K562 (cell line): ENCODE data around the gene TRMT1. TPM values are rescaled to one million over a fixed set of nuclear protein-coding genes. Genes with fewer than 3 reads are reported as not detected.
A peak's percentile ranks its signal among the peaks of the same experiment; 100 is the strongest.

ENCODE experiments used
- ATF1 ChIP-seq, 2 experiments: fragments of 450-650 bp in 1 of 2; IDR thresholded peaks; 2 replicates each; pipeline ENCODE4 v1.6.1; 2016; ENCODE audit warnings: missing compliant biosample characterization in 1 of 2, missing genetic modification characterization in 1 of 2
- ERF ChIP-seq: fragments of 450-650 bp; formaldehyde crosslinking; IDR thresholded peaks from 2 replicates; pipeline ENCODE4 v1.4.0; 2020; ENCODE audit warnings: mild to moderate bottlenecking, mixed read lengths
- ETV5 ChIP-seq: sonication (generic); formaldehyde crosslinking; IDR thresholded peaks from 2 replicates; pipeline ENCODE4 v1.4.0; 2020; ENCODE audit warnings: low read depth, mild to moderate bottlenecking, missing genetic modification reagents
- HDAC2 ChIP-seq: fragments of 450-650 bp; IDR thresholded peaks from 2 replicates; pipeline ENCODE4 v1.6.1; 2016; ENCODE audit warnings: mild to moderate bottlenecking
- MAFF ChIP-seq: IDR thresholded peaks from 2 replicates; pipeline ENCODE4 v1.6.1; 2012; ENCODE audit warnings: low read length, improper control_type of control experiment
- MCM3 ChIP-seq: fragments of 450-650 bp; IDR thresholded peaks from 2 replicates; pipeline ENCODE4 v1.6.1; 2016
- NR1H2 ChIP-seq: sonication (generic); formaldehyde crosslinking; IDR thresholded peaks from 2 replicates; pipeline ENCODE4 v1.4.0; 2020; ENCODE audit warnings: mild to moderate bottlenecking, missing genetic modification reagents
- NR2C2 ChIP-seq, 2 experiments: fragments of 200-800 bp in 1 of 2; sonication (Bioruptor generic) in 1 of 2; sonication (generic) in 1 of 2; formaldehyde crosslinking in 1 of 2; IDR thresholded peaks; 2 replicates each; pipeline versions ENCODE4 v1.6.1 to v1.8.0; 2016 to 2022; ENCODE audit warnings: mild to moderate bottlenecking in 1 of 2, missing compliant biosample characterization in 1 of 2, missing genetic modification characterization in 1 of 2, missing genetic modification reagents in 1 of 2
- NUFIP1 ChIP-seq: fragments of 450-650 bp; IDR thresholded peaks from 2 replicates; pipeline ENCODE4 v1.6.1; 2018; ENCODE audit not compliant: partially characterized antibody
- TAF1 ChIP-seq: IDR thresholded peaks from 2 replicates; pipeline ENCODE4 v1.6.1; 2011; ENCODE audit warnings: mild to moderate bottlenecking, low read length, moderate library complexity; ENCODE audit not compliant: insufficient read depth, control insufficient read depth, severe bottlenecking; ENCODE audit errors: extremely low read depth
- TCF7L2 ChIP-seq: fragments of 150-350 bp; IDR thresholded peaks from 2 replicates; pipeline ENCODE4 v1.6.1; 2016; ENCODE audit warnings: low read depth, mild to moderate bottlenecking, low read length, moderate library complexity
- XRCC5 ChIP-seq: fragments of 200-400 bp; formaldehyde crosslinking; IDR thresholded peaks from 2 replicates; pipeline ENCODE4 v1.6.1; 2017; ENCODE audit warnings: low read depth, mild to moderate bottlenecking, low read length
- ZBTB8A ChIP-seq: fragments of 450-650 bp; IDR thresholded peaks from 2 replicates; pipeline ENCODE4 v1.6.1; 2018; ENCODE audit warnings: mild to moderate bottlenecking, moderate library complexity; ENCODE audit not compliant: partially characterized antibody
- ZFPM2 ChIP-seq: fragments of 250-450 bp; sonication (Bioruptor Pico); IDR thresholded peaks from 2 replicates; pipeline ENCODE4 v1.5.1; 2022; ENCODE audit warnings: mild to moderate bottlenecking
- ZNF444 ChIP-seq: fragments of 250-450 bp; sonication (Bioruptor Pico); IDR thresholded peaks from 2 replicates; pipeline ENCODE4 v1.4.0; 2020; ENCODE audit warnings: mild to moderate bottlenecking, moderate library complexity
- ZNF583 ChIP-seq: fragments of 250-450 bp; sonication (Bioruptor Pico); IDR thresholded peaks from 2 replicates; pipeline ENCODE4 v1.4.0; 2020
- polyA plus RNA-seq, 8 experiments: library from polyadenylated mRNA; depleted of rRNA in 4 of 8; stranded (reverse) in 5 of 8; unstranded in 3 of 8; fragments of >200 nt; fragmentation: Nextera tagmentation in 2 of 8; fragmentation: Illumina TruSeq in 1 of 8; extraction: Ambion mirVana in 2 of 8; extraction: Trizol in 1 of 8; gene quantifications; 2 replicates each; pipeline versions ENCODE4 v1.2.1 to v1.2.3, GENCODE V29; 2011 to 2014; ENCODE audit warnings: inconsistent platforms in 1 of 8, missing spikeins in 1 of 8
- total RNA-seq, 7 experiments: library from RNA; depleted of rRNA in 6 of 7; stranded (reverse); fragments of >200 nt in 6 of 7; fragmentation: Illumina TruSeq in 2 of 7; extraction: Trizol in 2 of 7; gene quantifications; 2 replicates each; pipeline versions ENCODE4 v1.2.1 to v1.2.3, GENCODE V29; 2011 to 2021; ENCODE audit warnings: low replicate concordance in 1 of 7
- TF ChIP-seq, protein P1 (sequence below): fragments of 250-450 bp; sonication (Bioruptor Pico); IDR thresholded peaks from 2 replicates; pipeline ENCODE4 v1.8.0; 2022; ENCODE audit warnings: moderate library complexity, mild to moderate bottlenecking, inconsistent platforms
- TF ChIP-seq, protein P2 (sequence below), 2 experiments: fragments of 450-650 bp in 1 of 2; sonication (generic) in 1 of 2; formaldehyde crosslinking; conservative IDR thresholded peaks; 2 replicates each; pipeline versions ENCODE4 v1.4.0 to v1.8.1; 2020 to 2022; ENCODE audit warnings: mild to moderate bottlenecking in 1 of 2, missing genetic modification reagents in 1 of 2
- TF ChIP-seq, protein P3 (sequence below): fragments of 250-450 bp; sonication (Bioruptor Pico); IDR thresholded peaks from 2 replicates; pipeline ENCODE4 v1.8.0; 2022; ENCODE audit warnings: moderate library complexity, mild to moderate bottlenecking, inconsistent platforms
- TF ChIP-seq, protein P4 (sequence below): fragments of 450-650 bp; formaldehyde crosslinking; IDR thresholded peaks from 2 replicates; pipeline ENCODE4 v1.4.0; 2022; ENCODE audit warnings: missing genetic modification characterization
- TF ChIP-seq, protein P5 (sequence below): fragments of 250-450 bp; sonication (Bioruptor Pico); IDR thresholded peaks from 2 replicates; pipeline ENCODE4 v1.5.0; 2022; ENCODE audit warnings: mild to moderate bottlenecking

TRMT1 gene
- total and polyA plus RNA-seq, 9 of the 15 experiments (the other 6 are each of a cell fraction or from before 2014, with no cell fraction given) = 5.8 to 158 (median 54.3) TPM

DNA sequence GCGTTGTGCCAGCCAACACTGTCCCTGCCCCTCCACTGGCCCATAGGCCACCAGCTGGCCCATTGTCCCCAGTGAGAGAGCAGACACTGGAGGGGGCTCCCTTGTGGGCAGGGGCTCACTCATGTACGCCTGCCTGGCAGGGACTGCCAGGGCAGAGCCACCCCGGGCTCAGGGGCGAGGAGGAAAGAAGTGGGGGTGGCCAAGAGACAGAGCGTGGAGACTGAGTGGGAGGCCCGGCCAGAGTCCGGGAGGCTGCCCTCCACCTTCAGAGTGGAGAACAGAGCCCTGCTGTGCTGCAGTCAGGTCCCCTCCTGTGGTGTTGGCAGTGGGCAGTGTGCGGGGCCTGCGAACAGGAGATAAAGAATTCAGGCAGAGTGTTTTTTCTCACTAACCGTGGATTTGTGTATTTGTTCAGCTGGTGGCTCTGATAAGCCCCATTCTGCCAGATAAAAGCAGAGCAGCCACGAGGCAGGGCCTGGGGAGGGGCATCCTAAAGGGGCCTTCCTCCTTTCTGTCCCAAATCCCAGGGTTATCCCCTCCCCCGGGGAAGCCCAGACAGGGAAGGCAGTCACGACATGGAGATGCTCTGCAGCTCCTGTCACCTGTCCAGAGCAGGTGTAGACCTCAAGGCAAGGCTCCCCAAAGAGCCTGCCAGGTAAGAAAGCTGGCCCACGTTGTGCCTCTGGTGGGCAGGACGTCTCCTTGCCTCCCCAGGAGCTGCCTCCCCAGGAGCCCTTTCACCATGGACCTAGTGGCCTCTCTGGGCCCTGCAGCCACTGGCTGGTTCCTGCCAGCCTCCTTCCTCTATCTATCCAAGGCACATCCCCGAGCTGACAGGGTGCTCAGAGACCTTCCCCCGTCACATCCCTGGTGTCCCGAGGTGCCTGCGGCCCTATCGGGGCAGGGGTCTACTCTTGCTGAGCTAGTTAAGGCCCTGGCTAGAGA is 46.9 kb downstream of the TRMT1 start (continued):
- no peak for TF ChIP-seq MCM3
- TF ChIP-seq, protein P1, sequence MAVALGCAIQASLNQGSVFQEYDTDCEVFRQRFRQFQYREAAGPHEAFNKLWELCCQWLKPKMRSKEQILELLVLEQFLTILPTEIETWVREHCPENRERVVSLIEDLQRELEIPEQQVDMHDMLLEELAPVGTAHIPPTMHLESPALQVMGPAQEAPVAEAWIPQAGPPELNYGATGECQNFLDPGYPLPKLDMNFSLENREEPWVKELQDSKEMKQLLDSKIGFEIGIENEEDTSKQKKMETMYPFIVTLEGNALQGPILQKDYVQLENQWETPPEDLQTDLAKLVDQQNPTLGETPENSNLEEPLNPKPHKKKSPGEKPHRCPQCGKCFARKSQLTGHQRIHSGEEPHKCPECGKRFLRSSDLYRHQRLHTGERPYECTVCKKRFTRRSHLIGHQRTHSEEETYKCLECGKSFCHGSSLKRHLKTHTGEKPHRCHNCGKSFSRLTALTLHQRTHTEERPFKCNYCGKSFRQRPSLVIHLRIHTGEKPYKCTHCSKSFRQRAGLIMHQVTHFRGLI (CRISPR knock-in tag) = peak; percentile 33
- TF ChIP-seq, protein P2, sequence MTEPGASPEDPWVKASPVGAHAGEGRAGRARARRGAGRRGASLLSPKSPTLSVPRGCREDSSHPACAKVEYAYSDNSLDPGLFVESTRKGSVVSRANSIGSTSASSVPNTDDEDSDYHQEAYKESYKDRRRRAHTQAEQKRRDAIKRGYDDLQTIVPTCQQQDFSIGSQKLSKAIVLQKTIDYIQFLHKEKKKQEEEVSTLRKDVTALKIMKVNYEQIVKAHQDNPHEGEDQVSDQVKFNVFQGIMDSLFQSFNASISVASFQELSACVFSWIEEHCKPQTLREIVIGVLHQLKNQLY (CRISPR knock-in tag; conservative IDR thresholded peaks at IDR 0.05) = no peak
- TF ChIP-seq ATF1 (CRISPR knock-in tag; IDR thresholded peaks at IDR 0.05) = no peak
- TF ChIP-seq ATF1 (tag; IDR thresholded peaks at IDR 0.05) = peak; percentile 71
- peak; percentile 37 for TF ChIP-seq TAF1
- TF ChIP-seq XRCC5 = 0 out of 2 replicates have a peak, but pooled peaks have one; percentile 38
- peak; percentile 99 for TF ChIP-seq HDAC2
- peak; percentile 68; the same call in 1 of the 2 replicates for TF ChIP-seq ERF (CRISPR knock-in tag)
- TF ChIP-seq, protein P3, sequence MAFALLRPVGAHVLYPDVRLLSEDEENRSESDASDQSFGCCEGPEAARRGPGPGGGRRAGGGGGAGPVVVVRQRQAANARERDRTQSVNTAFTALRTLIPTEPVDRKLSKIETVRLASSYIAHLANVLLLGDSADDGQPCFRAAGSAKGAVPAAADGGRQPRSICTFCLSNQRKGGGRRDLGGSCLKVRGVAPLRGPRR (CRISPR knock-in tag) = no peak
- no peak for TF ChIP-seq TCF7L2
- TF ChIP-seq ZFPM2 (CRISPR knock-in tag) = 0 out of 2 replicates have a peak, but pooled peaks have one; percentile 9
- TF ChIP-seq ZNF444 = no peak
- no peak for TF ChIP-seq MAFF
- no peak for TF ChIP-seq NR1H2 (CRISPR knock-in tag)
- TF ChIP-seq ZNF583 (CRISPR knock-in tag) = peak; percentile 74; the same call in 1 of the 2 replicates
- TF ChIP-seq NUFIP1 = no peak
- no peak for TF ChIP-seq NR2C2 (CRISPR knock-in tag; IDR thresholded peaks at IDR 0.05)
- no peak for TF ChIP-seq NR2C2 (tag; IDR thresholded peaks at IDR 0.05)
- no peak for TF ChIP-seq ZBTB8A
- TF ChIP-seq, protein P4, sequence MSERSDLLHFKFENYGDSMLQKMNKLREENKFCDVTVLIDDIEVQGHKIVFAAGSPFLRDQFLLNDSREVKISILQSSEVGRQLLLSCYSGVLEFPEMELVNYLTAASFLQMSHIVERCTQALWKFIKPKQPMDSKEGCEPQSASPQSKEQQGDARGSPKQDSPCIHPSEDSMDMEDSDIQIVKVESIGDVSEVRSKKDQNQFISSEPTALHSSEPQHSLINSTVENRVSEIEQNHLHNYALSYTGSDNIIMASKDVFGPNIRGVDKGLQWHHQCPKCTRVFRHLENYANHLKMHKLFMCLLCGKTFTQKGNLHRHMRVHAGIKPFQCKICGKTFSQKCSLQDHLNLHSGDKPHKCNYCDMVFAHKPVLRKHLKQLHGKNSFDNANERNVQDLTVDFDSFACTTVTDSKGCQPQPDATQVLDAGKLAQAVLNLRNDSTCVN (CRISPR knock-in tag) = 0 out of 2 replicates have a peak, but pooled peaks have one; percentile 24
- TF ChIP-seq ETV5 (CRISPR knock-in tag) = no peak
- TF ChIP-seq, protein P5, sequence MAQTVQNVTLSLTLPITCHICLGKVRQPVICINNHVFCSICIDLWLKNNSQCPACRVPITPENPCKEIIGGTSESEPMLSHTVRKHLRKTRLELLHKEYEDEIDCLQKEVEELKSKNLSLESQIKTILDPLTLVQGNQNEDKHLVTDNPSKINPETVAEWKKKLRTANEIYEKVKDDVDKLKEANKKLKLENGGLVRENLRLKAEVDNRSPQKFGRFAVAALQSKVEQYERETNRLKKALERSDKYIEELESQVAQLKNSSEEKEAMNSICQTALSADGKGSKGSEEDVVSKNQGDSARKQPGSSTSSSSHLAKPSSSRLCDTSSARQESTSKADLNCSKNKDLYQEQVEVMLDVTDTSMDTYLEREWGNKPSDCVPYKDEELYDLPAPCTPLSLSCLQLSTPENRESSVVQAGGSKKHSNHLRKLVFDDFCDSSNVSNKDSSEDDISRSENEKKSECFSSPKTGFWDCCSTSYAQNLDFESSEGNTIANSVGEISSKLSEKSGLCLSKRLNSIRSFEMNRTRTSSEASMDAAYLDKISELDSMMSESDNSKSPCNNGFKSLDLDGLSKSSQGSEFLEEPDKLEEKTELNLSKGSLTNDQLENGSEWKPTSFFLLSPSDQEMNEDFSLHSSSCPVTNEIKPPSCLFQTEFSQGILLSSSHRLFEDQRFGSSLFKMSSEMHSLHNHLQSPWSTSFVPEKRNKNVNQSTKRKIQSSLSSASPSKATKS (CRISPR knock-in tag) = no peak
